Measurements from ENCODE around the gene ALDH4A1.
"Not testable (repeated sequence)": the region's sequence is repeated elsewhere in the genome, so short reads cannot be mapped to it uniquely, and the experiment has no call there.

The ALDH4A1 gene

GRCh38 chr1:18872071-18872611, 30.2 kb downstream of the ALDH4A1 start:
- Histone ChIP-seq H2BK15ac (ENCODE audit: low read length) (no peak overlapping the region), H2BK5ac (ENCODE audit: low read length) (no peak overlapping the region), H3K27ac (replicated peaks; ENCODE audit: low read length) (no peak overlapping the region), H3K36me3 (replicated peaks in 1 of 2; ENCODE audit: control insufficient read depth in 2 of 2, insufficient read depth in 2 of 2, low read length in 2 of 2) (peaks cover 0 to 6% of the 10 kb centered on the region in 2 donors), H3K79me1 (ENCODE audit: low read depth, low read length) (no peaks in the 10 kb centered on the region), H2BK120ac (ENCODE audit: low read depth, low read length) (no peak overlapping the region), H3K18ac (ENCODE audit: low read length) (no peak overlapping the region), H3K4me2 (ENCODE audit: insufficient read depth, low read length, poor library complexity, severe bottlenecking) (no peak overlapping the region), H2AK5ac (ENCODE audit: low read depth, low read length) (no peak overlapping the region), H3K4ac (ENCODE audit: low read length) (no peak overlapping the region), H4K8ac (ENCODE audit: low read depth, low read length) (no peak overlapping the region), H3K9ac (ENCODE audit: low read depth, low read length, poor library complexity) (no peak overlapping the region), H3K27me3 (ENCODE audit: control insufficient read depth in 3 of 3, insufficient read depth in 3 of 3, low read depth in 1 of 3, low read length in 3 of 3) (peaks cover 0 to under 1% (median 0%) of the 10 kb centered on the region in 3 experiments), H3K23ac (ENCODE audit: low read depth, low read length, poor library complexity) (no peak overlapping the region), H3K4me1 (ENCODE audit: control insufficient read depth in 2 of 2, insufficient read depth in 1 of 2, low read depth in 1 of 2, low read length in 2 of 2) (no peaks in the 10 kb centered on the region), H3K4me3 (ENCODE audit: low read length in 2 of 2) (no peak overlapping the region), H2BK12ac (ENCODE audit: low read length) (no peak overlapping the region), H4K91ac (ENCODE audit: low read depth, low read length, poor library complexity) (no peak overlapping the region), H3K14ac (ENCODE audit: low read length) (no peak overlapping the region), H3K9me3 (replicated peaks in 1 of 2; ENCODE audit: control insufficient read depth in 2 of 2, insufficient read depth in 1 of 2, low read depth in 1 of 2, low read length in 2 of 2) (no peaks in the 10 kb centered on the region), H2AFZ (ENCODE audit: low read length) (no peak overlapping the region)
- no CpG with 5 or more reads among the region's 8 CpGs for WGBS, 2 donors (ENCODE audit: extremely low coverage in 2 of 2, insufficient read length in 2 of 2, insufficient replicate concordance in 1 of 2)
- no peak for DNase-seq (ENCODE audit: low spot score)

GRCh38 chr1:18871401-18872070, 30.8 kb downstream of the ALDH4A1 start:
- Histone ChIP-seq H3K14ac (ENCODE audit: low read length) (no peak overlapping the region), H3K23ac (ENCODE audit: low read depth, low read length, poor library complexity) (no peak overlapping the region), H2BK120ac (ENCODE audit: low read depth, low read length) (no peak overlapping the region), H3K9me3 (replicated peaks in 1 of 2; ENCODE audit: control insufficient read depth in 2 of 2, insufficient read depth in 1 of 2, low read depth in 1 of 2, low read length in 2 of 2) (no peaks in the 10 kb centered on the region), H3K4me2 (ENCODE audit: insufficient read depth, low read length, poor library complexity, severe bottlenecking) (no peak overlapping the region), H3K79me1 (ENCODE audit: low read depth, low read length) (no peaks in the 10 kb centered on the region), H2BK15ac (ENCODE audit: low read length) (no peak overlapping the region), H3K9ac (ENCODE audit: low read depth, low read length, poor library complexity) (no peak overlapping the region), H3K4ac (ENCODE audit: low read length) (no peak overlapping the region), H2AK5ac (ENCODE audit: low read depth, low read length) (no peak overlapping the region), H3K4me1 (ENCODE audit: control insufficient read depth in 2 of 2, insufficient read depth in 1 of 2, low read depth in 1 of 2, low read length in 2 of 2) (no peaks in the 10 kb centered on the region), H4K8ac (ENCODE audit: low read depth, low read length) (no peak overlapping the region), H2BK12ac (ENCODE audit: low read length) (no peak overlapping the region), H3K36me3 (replicated peaks in 1 of 2; ENCODE audit: control insufficient read depth in 2 of 2, insufficient read depth in 2 of 2, low read length in 2 of 2) (peaks cover 0 to 6% of the 10 kb centered on the region in 2 donors), H2AFZ (ENCODE audit: low read length) (no peak overlapping the region), H3K18ac (ENCODE audit: low read length) (no peak overlapping the region), H3K27me3 (ENCODE audit: control insufficient read depth in 3 of 3, insufficient read depth in 3 of 3, low read depth in 1 of 3, low read length in 3 of 3) (peaks cover 0 to 6% (median 0%) of the 10 kb centered on the region in 3 experiments), H3K27ac (replicated peaks; ENCODE audit: low read length) (no peak overlapping the region), H4K91ac (ENCODE audit: low read depth, low read length, poor library complexity) (no peak overlapping the region), H2BK5ac (ENCODE audit: low read length) (no peak overlapping the region), H3K4me3 (ENCODE audit: low read length in 2 of 2) (no peak overlapping the region)
- no peak for DNase-seq (ENCODE audit: low spot score)
- no CpG with 5 or more reads among the region's 7 CpGs for WGBS, 2 donors (ENCODE audit: extremely low coverage in 2 of 2, insufficient read length in 2 of 2, insufficient replicate concordance in 1 of 2)

DNA sequence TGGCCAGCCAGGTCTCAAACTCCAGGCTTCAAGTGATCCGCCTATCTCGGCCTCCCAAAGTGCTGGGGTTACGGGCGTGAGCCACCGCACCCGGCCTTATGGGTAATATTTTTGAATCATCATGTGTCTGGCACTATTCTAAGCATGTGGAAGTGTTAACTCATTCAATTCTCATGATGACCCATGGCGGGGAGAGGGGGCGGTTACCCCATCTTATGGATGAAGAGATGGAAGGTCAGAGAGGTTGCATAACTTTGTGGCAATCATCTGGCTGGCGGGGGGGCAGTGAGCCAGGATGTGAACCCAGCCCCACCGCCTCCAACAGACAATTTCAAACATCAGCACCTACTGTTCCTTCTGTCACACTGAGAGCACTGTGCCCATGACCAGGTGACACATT, 31.4 kb downstream of the ALDH4A1 start:
- no peak overlapping the region for H3K23ac ChIP-seq (ENCODE audit: low read depth, low read length, poor library complexity)
- no peak overlapping the region for H2AK5ac ChIP-seq (ENCODE audit: low read depth, low read length)
- no peak overlapping the region for H2BK12ac ChIP-seq (ENCODE audit: low read length)
- H3K4me2 ChIP-seq (ENCODE audit: insufficient read depth, low read length, poor library complexity, severe bottlenecking), result no peak overlapping the region
- H3K4me3 ChIP-seq (ENCODE audit: low read length in 2 of 2), result no peak overlapping the region
- no peaks in the 10 kb centered on the region for H3K4me1 ChIP-seq (ENCODE audit: control insufficient read depth in 2 of 2, insufficient read depth in 1 of 2, low read depth in 1 of 2, low read length in 2 of 2)
- no peak overlapping the region for H2AFZ ChIP-seq (ENCODE audit: low read length)
- no CpG with 5 or more reads among the region's 10 CpGs for WGBS, 2 donors (ENCODE audit: extremely low coverage in 2 of 2, insufficient read length in 2 of 2, insufficient replicate concordance in 1 of 2)
- no peak overlapping the region for H2BK120ac ChIP-seq (ENCODE audit: low read depth, low read length)
- no peaks in the 10 kb centered on the region for H3K9me3 ChIP-seq (replicated peaks in 1 of 2; ENCODE audit: control insufficient read depth in 2 of 2, insufficient read depth in 1 of 2, low read depth in 1 of 2, low read length in 2 of 2)
- H3K4ac ChIP-seq (ENCODE audit: low read length), result no peak overlapping the region
- DNase-seq (ENCODE audit: low spot score), result no peak
- no peak overlapping the region for H4K8ac ChIP-seq (ENCODE audit: low read depth, low read length)
- H3K14ac ChIP-seq (ENCODE audit: low read length), result no peak overlapping the region
- H3K18ac ChIP-seq (ENCODE audit: low read length), result no peak overlapping the region
- H2BK15ac ChIP-seq (ENCODE audit: low read length), result no peak overlapping the region
- H3K27ac ChIP-seq (replicated peaks; ENCODE audit: low read length), result no peak overlapping the region
- no peak overlapping the region for H4K91ac ChIP-seq (ENCODE audit: low read depth, low read length, poor library complexity)
- no peak overlapping the region for H3K9ac ChIP-seq (ENCODE audit: low read depth, low read length, poor library complexity)
- peaks cover 0 to 4% of the 10 kb centered on the region in 2 donors for H3K36me3 ChIP-seq (replicated peaks in 1 of 2; ENCODE audit: control insufficient read depth in 2 of 2, insufficient read depth in 2 of 2, low read length in 2 of 2)
- H2BK5ac ChIP-seq (ENCODE audit: low read length), result no peak overlapping the region
- H3K79me1 ChIP-seq (ENCODE audit: low read depth, low read length), result no peaks in the 10 kb centered on the region
- peaks cover 0 to 11% (median 0%) of the 10 kb centered on the region in 3 experiments for H3K27me3 ChIP-seq (ENCODE audit: control insufficient read depth in 3 of 3, insufficient read depth in 3 of 3, low read depth in 1 of 3, low read length in 3 of 3)

DNA sequence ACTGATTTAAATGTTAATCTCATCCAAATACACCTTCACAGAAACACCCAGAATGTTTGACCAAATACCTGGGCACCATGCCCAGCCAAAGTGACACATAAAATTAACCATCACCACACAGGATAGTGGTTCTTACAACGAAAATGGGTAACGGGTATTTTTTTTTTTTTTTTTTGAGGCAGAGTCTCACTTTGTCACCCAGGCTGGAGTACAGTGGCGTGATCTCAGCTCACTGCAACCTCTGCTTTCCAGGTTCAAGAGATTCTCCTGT, 31.8 kb downstream of the ALDH4A1 start:
- not testable (repeated sequence) for H3K9me3 ChIP-seq (replicated peaks in 1 of 2; ENCODE audit: control insufficient read depth in 2 of 2, insufficient read depth in 1 of 2, low read depth in 1 of 2, low read length in 2 of 2); H2BK12ac ChIP-seq (ENCODE audit: low read length); H3K27ac ChIP-seq (replicated peaks; ENCODE audit: low read length); H3K9ac ChIP-seq (ENCODE audit: low read depth, low read length, poor library complexity); H2BK120ac ChIP-seq (ENCODE audit: low read depth, low read length); H2BK15ac ChIP-seq (ENCODE audit: low read length); DNase-seq (ENCODE audit: low spot score); H3K18ac ChIP-seq (ENCODE audit: low read length); H3K36me3 ChIP-seq (replicated peaks in 1 of 2; ENCODE audit: control insufficient read depth in 2 of 2, insufficient read depth in 2 of 2, low read length in 2 of 2); H3K14ac ChIP-seq (ENCODE audit: low read length); H2BK5ac ChIP-seq (ENCODE audit: low read length); H3K4me3 ChIP-seq (ENCODE audit: low read length in 2 of 2); H4K91ac ChIP-seq (ENCODE audit: low read depth, low read length, poor library complexity); H4K8ac ChIP-seq (ENCODE audit: low read depth, low read length); H3K23ac ChIP-seq (ENCODE audit: low read depth, low read length, poor library complexity); H3K4ac ChIP-seq (ENCODE audit: low read length); H2AK5ac ChIP-seq (ENCODE audit: low read depth, low read length); H3K79me1 ChIP-seq (ENCODE audit: low read depth, low read length); H3K4me1 ChIP-seq (ENCODE audit: control insufficient read depth in 2 of 2, insufficient read depth in 1 of 2, low read depth in 1 of 2, low read length in 2 of 2); H3K4me2 ChIP-seq (ENCODE audit: insufficient read depth, low read length, poor library complexity, severe bottlenecking); H2AFZ ChIP-seq (ENCODE audit: low read length)
- no CpG with 5 or more reads among the region's 3 CpGs for WGBS, 2 donors (ENCODE audit: extremely low coverage in 2 of 2, insufficient read length in 2 of 2, insufficient replicate concordance in 1 of 2)
- peaks cover 0 to 15% (median 0%) of the 10 kb centered on the region in 3 experiments for H3K27me3 ChIP-seq (ENCODE audit: control insufficient read depth in 3 of 3, insufficient read depth in 3 of 3, low read depth in 1 of 3, low read length in 3 of 3)
